ENCODE results near the gene TMEM41B.
"Not testable (repeated sequence)": the region's sequence is repeated elsewhere in the genome, so short reads cannot be mapped to it uniquely, and the experiment has no call there.

The TMEM41B gene

DNA sequence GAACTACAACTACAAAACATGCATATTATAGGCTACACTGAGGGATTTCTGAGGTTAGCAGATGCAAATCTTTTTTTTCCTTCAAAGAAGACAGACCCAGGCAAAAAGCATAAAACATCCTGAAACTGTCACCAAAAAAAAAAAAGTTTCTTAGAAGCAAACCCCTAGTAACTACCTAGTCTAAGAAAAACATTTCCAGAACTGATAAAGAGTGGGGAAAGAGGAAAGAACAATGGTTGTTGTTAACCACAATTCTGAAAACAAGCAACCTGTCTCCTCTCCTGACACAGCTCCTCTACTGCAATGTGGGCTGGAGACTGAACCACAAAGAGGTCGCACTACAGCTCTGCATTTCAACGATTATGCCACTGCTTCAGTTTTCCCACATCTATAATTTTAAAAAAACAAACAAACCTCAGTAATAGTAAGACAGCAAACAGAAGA, 64.2 kb downstream of the TMEM41B start:
- TF ChIP-seq CTCF (IDR thresholded peaks at IDR 0.05; ENCODE audit: low read depth, low read length): no peak
- H3K4me3 ChIP-seq (ENCODE audit: low read depth, low read length): no peak overlapping the region

GRCh38 chr11:9249252-9249651, 65.1 kb downstream of the TMEM41B start:
- no peak overlapping the region for H3K4me3 ChIP-seq (ENCODE audit: low read depth, low read length)
- no peak for TF ChIP-seq CTCF (IDR thresholded peaks at IDR 0.05; ENCODE audit: low read depth, low read length)

DNA sequence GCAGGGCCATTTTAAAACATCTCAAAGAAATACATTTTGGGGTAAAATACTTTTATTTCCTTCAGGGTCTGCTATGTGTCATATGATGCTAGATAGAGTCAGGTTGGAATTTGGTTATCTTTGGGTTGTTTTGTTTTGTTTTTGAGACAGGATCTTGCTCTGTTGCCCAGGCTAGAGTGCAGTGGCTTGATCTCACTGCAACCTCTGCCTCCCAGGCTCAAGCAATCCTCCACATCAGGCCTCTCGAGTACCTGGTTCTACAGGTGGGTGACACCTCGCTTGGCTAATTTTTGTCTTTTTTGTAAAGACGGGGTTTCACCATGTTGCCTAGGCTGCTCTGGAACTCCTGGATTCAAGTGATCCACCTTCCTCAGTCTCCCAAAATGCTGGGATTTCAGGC, 66.5 kb downstream of the TMEM41B start:
- no peak for TF ChIP-seq CTCF (IDR thresholded peaks at IDR 0.05; ENCODE audit: low read depth, low read length)
- H3K4me3 ChIP-seq (ENCODE audit: low read depth, low read length): no peak overlapping the region

GRCh38 chr11:9236242-9236641, 78.2 kb downstream of the TMEM41B start:
- H3K4me3 ChIP-seq (ENCODE audit: low read depth, low read length): not testable (repeated sequence)

- no peak overlapping the region for H3K4me3 ChIP-seq (ENCODE audit: low read depth, low read length)
These were observed 81.9 kb downstream of the TMEM41B start for GRCh38 chr11:9232482-9232881.

GRCh38 chr11:9231848-9232177, 82.6 kb downstream of the TMEM41B start:
- H3K4me3 ChIP-seq (ENCODE audit: low read depth, low read length): no peak overlapping the region
- no peak for TF ChIP-seq CTCF (IDR thresholded peaks at IDR 0.05; ENCODE audit: low read depth, low read length)

More at GRCh38 chr11:9232482-9232881, 81.9 kb downstream of the TMEM41B start:
- TF ChIP-seq CTCF (IDR thresholded peaks at IDR 0.05; ENCODE audit: low read depth, low read length): no peak

Measured in WI38 (cell line).